NCI-H1436 (cell line): Measurements from ENCODE around the gene CELF1.

Experiments
- DNase-seq: peaks from one replicate; lab custom pipeline; 2025; lab: John Stamatoyannopoulos, UW

CELF1 gene

DNA sequence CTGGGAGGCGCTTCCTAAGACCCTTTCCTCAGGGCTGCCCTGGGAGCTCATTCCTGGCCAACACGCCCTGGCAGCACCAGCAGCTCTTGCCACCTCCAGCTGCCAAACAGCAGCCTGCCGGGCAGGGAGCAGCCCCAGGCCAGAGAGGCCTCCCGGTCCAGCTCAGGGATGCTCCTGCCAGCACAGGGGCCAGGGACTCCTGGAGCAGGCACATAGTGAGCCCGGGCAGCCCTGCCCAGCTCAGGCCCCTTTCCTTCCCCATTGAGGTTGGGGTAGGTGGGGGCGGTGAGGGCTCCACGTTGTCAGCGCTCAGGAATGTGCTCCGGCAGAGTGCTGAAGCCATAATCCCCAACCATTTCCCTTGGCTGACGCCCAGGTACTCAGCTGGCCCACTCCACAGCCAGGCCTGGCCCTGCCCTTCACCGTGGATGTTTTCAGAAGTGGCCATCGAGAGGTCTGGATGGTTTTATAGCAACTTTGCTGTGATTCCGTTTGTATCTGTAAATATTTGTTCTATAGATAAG is 136.9 kb downstream of the CELF1 start:
- DNase-seq: no peak
